Fibroblast of lung (primary cell): ENCODE measurements around the gene NINL.

Experiments used
- EZH2 ChIP-seq: IDR thresholded peaks from 2 replicates; pipeline ENCODE4 v1.5.1; 2012; ENCODE audit warnings: low read length, control low read depth, mild to moderate bottlenecking; ENCODE audit errors: missing control alignments
- TF ChIP-seq, protein P1 (sequence below), 2 donors: IDR thresholded peaks in 1 of 2; conservative IDR thresholded peaks in 1 of 2; 1 replicate in 1 of 2; 2 replicates in 1 of 2; pipeline ENCODE4 v1.5.1; 2011 to 2012; ENCODE audit warnings: low read length in 2 of 2, control low read depth in 1 of 2, inconsistent platforms in 1 of 2, low read depth in 1 of 2, mild to moderate bottlenecking in 1 of 2

DNA sequence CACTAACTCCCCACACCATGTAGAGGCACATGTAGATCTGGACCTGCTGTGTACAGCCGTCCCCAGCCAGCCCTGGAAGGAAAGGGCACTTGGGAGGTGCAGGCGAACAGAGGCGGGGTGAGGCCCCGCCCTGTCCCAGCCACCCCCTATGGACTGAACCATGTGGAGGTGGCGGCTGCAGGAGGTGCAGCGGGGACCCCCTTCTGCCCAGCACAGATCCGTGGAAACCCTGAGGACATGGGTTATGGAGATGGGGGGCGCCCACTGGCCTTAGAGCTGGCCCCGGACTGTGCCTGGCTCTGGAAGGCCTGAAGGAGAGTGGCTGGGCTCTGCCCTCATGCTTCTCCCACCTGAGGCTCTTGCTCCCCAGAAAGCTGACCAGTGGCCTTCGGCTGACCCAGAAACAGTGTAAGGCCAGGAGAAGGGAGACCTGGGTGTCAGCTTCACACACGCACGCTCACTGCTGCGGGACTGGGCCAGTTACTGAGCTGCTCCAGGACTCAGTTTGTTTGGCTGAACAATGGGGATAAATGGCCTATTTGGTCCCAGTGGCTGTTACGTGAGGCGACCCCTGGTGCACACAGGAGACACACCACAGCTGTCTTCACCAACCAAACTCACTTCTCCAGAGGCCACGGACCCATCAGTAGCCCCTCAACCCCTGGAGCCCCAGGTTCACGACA is 90.7 kb downstream of the NINL start:
- TF ChIP-seq, protein P1, sequence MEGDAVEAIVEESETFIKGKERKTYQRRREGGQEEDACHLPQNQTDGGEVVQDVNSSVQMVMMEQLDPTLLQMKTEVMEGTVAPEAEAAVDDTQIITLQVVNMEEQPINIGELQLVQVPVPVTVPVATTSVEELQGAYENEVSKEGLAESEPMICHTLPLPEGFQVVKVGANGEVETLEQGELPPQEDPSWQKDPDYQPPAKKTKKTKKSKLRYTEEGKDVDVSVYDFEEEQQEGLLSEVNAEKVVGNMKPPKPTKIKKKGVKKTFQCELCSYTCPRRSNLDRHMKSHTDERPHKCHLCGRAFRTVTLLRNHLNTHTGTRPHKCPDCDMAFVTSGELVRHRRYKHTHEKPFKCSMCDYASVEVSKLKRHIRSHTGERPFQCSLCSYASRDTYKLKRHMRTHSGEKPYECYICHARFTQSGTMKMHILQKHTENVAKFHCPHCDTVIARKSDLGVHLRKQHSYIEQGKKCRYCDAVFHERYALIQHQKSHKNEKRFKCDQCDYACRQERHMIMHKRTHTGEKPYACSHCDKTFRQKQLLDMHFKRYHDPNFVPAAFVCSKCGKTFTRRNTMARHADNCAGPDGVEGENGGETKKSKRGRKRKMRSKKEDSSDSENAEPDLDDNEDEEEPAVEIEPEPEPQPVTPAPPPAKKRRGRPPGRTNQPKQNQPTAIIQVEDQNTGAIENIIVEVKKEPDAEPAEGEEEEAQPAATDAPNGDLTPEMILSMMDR (conservative IDR thresholded peaks at IDR 0.05 in 1 of 2, IDR thresholded peaks at IDR 0.05 in 1 of 2; ENCODE audit: low read depth in 1 of 2, low read length in 2 of 2) = no peak
- TF ChIP-seq EZH2 = no peak
